Activated CD4-positive, alpha-beta T cell treated with anti-CD3 and anti-CD28 coated beads, Interleukin-2, amount 10 ng/mL, durations not matched to agents 7 days and 5 days (primary cell): ENCODE data around the gene OOSP4B. TPM values are rescaled to one million over a fixed set of nuclear protein-coding genes. Genes with fewer than 3 reads are reported as not detected.
"Not testable (repeated sequence)": the region's sequence is repeated elsewhere in the genome, so short reads cannot be mapped to it uniquely, and the experiment has no call there.

ENCODE experiments used
- CTCF ChIA-PET: fragments of 350-600 bp; sonication (Branson Sonifier 250); formaldehyde crosslinking; loops from one replicate; lab custom pipeline; 2021; ENCODE audit warnings: antibody characterized with exemption; lab: Charles Lee
- POLR2A ChIA-PET: fragments of 350-600 bp; sonication (Branson Sonifier 250); formaldehyde crosslinking; loops from one replicate; lab custom pipeline; 2021; ENCODE audit warnings: antibody characterized with exemption; lab: Charles Lee
- DNase-seq: peaks from one replicate; pipeline ENCODE4 v3.0.0-alpha.2; 2020
- H3K27ac Mint-ChIP-seq: one replicate; pipeline ENCODE4 v1.8.0; 2021; ENCODE audit warnings: mild to moderate bottlenecking, moderate library complexity, mixed read lengths
- H3K27me3 Mint-ChIP-seq: one replicate; pipeline ENCODE4 v1.8.0; 2021; ENCODE audit warnings: mixed read lengths
- H3K36me3 Mint-ChIP-seq: one replicate; pipeline ENCODE4 v1.8.0; 2021; ENCODE audit warnings: low read depth, mixed read lengths
- H3K4me1 Mint-ChIP-seq: one replicate; pipeline ENCODE4 v1.8.0; 2021; ENCODE audit warnings: mixed read lengths
- H3K4me3 Mint-ChIP-seq: one replicate; pipeline ENCODE4 v1.8.0; 2021; ENCODE audit warnings: mild to moderate bottlenecking, moderate library complexity, mixed read lengths
- H3K9me3 Mint-ChIP-seq: one replicate; pipeline ENCODE4 v1.8.0; 2021; ENCODE audit warnings: mixed read lengths
- total RNA-seq, 2 experiments: library from RNA; stranded (reverse); gene quantifications; one replicate each; pipeline ENCODE4 v1.2.3, GENCODE V29; 2021

OOSP4B gene
- total RNA-seq: not detected

DNA sequence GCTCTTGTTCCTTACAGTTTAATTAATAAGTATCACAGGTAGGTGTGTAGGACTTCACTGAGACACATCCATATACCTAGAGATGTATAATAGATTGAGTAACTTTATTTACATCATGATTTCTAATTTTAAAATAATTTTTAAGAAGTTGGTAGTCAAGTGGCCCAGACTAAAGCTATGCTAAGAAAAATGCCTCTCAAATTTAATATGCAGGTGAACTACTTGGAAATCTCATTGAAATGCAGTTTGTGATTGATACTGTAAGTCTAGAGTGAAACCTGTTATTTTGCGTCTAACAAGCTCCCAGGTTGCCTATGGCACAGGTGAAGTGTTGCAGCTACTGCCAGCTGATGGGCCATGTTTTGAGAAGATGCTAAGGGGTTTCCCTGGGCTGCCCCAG, at the start of gene OOSP4B:
TSS of gene OOSP4B (plus strand) at position 301 of the 400 bp plus-strand sequence.
- Mint-ChIP-seq H3K27me3 (no peaks in the 10 kb centered on the region), H3K27ac (no peak within 1 kb of the TSS), H3K4me3 (no peak within 1 kb of the TSS), H3K36me3 (no peaks in the 10 kb centered on the region), H3K9me3 (no peaks in the 10 kb centered on the region), H3K4me1 (no peaks in the 10 kb centered on the region)
- DNase-seq: no peak
- ChIA-PET POLR2A (no interaction called here), CTCF (no interaction called here)

DNA sequence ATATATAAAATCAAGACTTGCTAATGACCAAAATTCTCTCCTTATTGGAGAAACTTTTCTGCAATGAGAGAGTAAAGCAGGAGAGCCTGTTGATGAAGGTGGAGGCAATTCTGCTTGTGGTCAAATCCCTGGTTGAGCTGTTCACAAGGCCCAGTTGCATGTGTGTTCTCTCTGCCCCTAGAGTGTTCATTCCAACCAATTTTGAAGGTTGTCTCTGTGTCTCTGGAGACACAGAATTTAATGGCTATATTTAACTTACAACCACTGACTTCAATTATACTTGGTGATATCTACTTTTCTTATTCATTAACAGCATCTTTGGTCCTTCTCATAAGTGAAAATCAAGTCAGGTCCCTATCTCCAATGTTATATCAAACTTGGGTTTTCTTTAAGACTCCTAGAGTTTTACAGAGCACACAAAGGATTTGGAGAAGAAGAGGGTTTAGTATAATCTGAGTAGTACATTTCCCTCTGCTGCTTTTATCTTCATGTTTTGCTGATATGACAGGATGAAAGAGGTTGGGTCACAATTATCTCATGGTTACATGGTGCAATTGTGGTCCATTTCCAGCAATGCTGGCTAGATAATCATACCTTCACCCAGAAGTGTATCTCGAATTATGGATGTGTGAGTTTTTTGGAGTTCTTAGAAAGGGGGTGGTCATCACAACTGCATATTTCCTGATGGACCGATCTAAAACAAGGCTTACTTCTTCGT, 49.1 kb upstream of the OOSP4B start:
- Mint-ChIP-seq H3K27me3 (peaks cover 7% of the 10 kb centered on the region), H3K27ac (no peak overlapping the region), H3K4me3 (no peak overlapping the region), H3K36me3 (no peaks in the 10 kb centered on the region), H3K9me3 (no peaks in the 10 kb centered on the region), H3K4me1 (no peaks in the 10 kb centered on the region)
- ChIA-PET POLR2A (no interaction called here), CTCF (no interaction called here)
- no peak for DNase-seq

- ChIA-PET CTCF (no interaction called here), POLR2A (no interaction called here)
- H3K27me3 Mint-ChIP-seq: peaks cover 7% of the 10 kb centered on the region
- H3K4me1 Mint-ChIP-seq: no peaks in the 10 kb centered on the region
- DNase-seq: no peak
- H3K4me3 Mint-ChIP-seq: no peak overlapping the region
- no peak overlapping the region for H3K27ac Mint-ChIP-seq
- no peaks in the 10 kb centered on the region for H3K36me3 Mint-ChIP-seq
- H3K9me3 Mint-ChIP-seq: no peaks in the 10 kb centered on the region
These were observed 48.6 kb upstream of the OOSP4B start for GRCh38 chr11:59968395-59968783.

GRCh38 chr11:59973097-59973496, 43.9 kb upstream of the OOSP4B start:
- H3K36me3 Mint-ChIP-seq: no peaks in the 10 kb centered on the region
- CTCF ChIA-PET: no interaction called here
- H3K27me3 Mint-ChIP-seq: peaks cover 2% of the 10 kb centered on the region
- no peaks in the 10 kb centered on the region for H3K4me1 Mint-ChIP-seq
- POLR2A ChIA-PET: no interaction called here
- no peak overlapping the region for H3K27ac Mint-ChIP-seq
- no peak overlapping the region for H3K4me3 Mint-ChIP-seq
- no peak for DNase-seq
- H3K9me3 Mint-ChIP-seq: no peaks in the 10 kb centered on the region

DNA sequence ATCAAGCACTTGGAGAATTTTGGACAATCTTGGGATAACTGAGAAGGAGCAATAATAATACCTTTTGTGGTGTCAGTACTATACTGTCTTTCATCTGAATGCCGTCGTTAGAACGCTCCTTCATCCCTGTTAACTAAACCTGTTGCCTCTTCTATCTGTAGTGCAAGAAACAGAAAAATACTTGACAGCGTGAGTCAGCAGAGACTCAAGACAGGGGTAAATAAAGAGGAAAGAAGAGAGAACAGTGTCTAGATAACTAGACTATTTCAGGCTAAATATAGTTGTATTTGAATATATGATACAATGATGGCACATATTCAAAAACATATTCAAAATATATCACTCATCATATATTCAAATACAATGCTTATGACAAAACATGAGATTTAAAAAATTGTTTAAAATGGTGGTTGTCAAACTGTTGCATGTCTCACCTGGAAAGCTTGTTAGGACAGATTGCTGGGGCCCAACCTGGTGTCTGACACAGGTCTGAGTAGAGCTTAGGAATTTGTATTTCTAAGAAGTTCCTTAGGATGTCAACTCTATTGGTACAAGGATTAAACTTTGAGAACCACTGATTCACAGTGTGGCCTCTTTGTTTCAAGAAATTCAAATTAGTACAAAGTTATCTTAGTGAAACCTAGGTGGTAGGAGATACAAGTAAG, 35.7 kb upstream of the OOSP4B start:
- Mint-ChIP-seq H3K4me1 (no peaks in the 10 kb centered on the region), H3K27me3 (peaks cover 11% of the 10 kb centered on the region), H3K9me3 (no peaks in the 10 kb centered on the region), H3K27ac (no peak overlapping the region), H3K36me3 (no peaks in the 10 kb centered on the region), H3K4me3 (no peak overlapping the region)
- POLR2A ChIA-PET: no interaction called here
- CTCF ChIA-PET: no interaction called here
- no peak for DNase-seq

DNA sequence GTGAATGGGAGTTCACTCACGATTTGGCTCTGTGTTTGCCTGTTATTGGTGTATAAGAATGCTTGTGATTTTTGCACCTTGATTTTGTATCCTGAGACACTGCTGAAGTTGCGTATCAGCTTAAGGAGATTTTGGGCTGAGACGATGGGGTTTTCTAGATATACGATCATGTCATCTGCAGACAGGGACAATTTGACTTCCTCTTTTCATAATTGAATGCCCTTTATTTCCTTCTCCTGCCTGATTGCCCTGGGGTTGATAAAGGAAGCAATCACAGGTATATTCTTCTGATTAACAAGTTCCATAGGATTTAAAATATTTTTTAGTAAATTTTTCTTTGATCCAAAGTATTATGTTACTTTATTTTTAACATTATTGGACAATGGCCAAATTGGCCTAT, 34.9 kb upstream of the OOSP4B start:
- CTCF ChIA-PET, H3K9me3 Mint-ChIP-seq, H3K4me1 Mint-ChIP-seq, H3K36me3 Mint-ChIP-seq, DNase-seq, H3K27ac Mint-ChIP-seq, POLR2A ChIA-PET, H3K4me3 Mint-ChIP-seq: not testable (repeated sequence)
- H3K27me3 Mint-ChIP-seq: peaks cover 11% of the 10 kb centered on the region

GRCh38 chr11:59983212-59983611, 33.8 kb upstream of the OOSP4B start:
- peaks cover 11% of the 10 kb centered on the region for H3K27me3 Mint-ChIP-seq
- H3K9me3 Mint-ChIP-seq: no peaks in the 10 kb centered on the region
- DNase-seq: no peak
- H3K27ac Mint-ChIP-seq: no peak overlapping the region
- CTCF ChIA-PET: interaction anchor here (1.2 kb wide), 1 partner anchor 11 kb away, joined by 3 read pairs; no protein-coding TSS in a partner anchor
- H3K4me3 Mint-ChIP-seq: no peak overlapping the region
- no peaks in the 10 kb centered on the region for H3K4me1 Mint-ChIP-seq
- POLR2A ChIA-PET: no interaction called here
- H3K36me3 Mint-ChIP-seq: no peaks in the 10 kb centered on the region

GRCh38 chr11:59984368-59984767, 32.6 kb upstream of the OOSP4B start:
- Mint-ChIP-seq H3K4me3 (no peak overlapping the region), H3K27me3 (peaks cover 10% of the 10 kb centered on the region), H3K36me3 (no peaks in the 10 kb centered on the region), H3K9me3 (no peaks in the 10 kb centered on the region), H3K27ac (no peak overlapping the region), H3K4me1 (no peaks in the 10 kb centered on the region)
- DNase-seq: no peak
- ChIA-PET POLR2A (no interaction called here), CTCF (no interaction called here)

GRCh38 chr11:59990421-59990820, 26.6 kb upstream of the OOSP4B start:
- Mint-ChIP-seq H3K4me3 (no peak overlapping the region), H3K9me3 (peaks cover 3% of the 10 kb centered on the region), H3K27me3 (peaks cover 2% of the 10 kb centered on the region), H3K4me1 (no peaks in the 10 kb centered on the region), H3K36me3 (no peaks in the 10 kb centered on the region), H3K27ac (no peak overlapping the region)
- POLR2A ChIA-PET: no interaction called here
- CTCF ChIA-PET: no interaction called here
- DNase-seq: no peak

DNA sequence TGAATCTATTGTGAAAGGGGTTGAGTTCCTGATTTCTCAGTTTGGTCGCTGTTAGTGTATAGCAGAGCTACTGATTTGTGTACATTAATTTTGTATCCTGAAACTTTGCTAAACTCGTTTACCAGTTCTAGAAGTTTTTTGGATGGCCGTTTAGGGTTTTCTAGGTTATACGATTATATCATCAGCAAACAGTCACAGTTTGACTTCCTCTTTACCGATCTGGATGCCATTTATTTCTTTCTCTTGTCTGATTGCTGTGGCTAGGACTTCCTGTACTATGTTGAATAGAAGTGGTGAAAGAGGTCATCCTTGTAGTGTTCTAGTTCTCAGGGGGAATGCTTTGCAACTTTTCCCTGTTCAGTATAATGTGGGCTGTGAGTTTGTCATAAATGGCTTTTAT, 24.6 kb upstream of the OOSP4B start:
- DNase-seq: no peak
- no peak overlapping the region for H3K27ac Mint-ChIP-seq
- H3K4me3 Mint-ChIP-seq: no peak overlapping the region
- H3K27me3 Mint-ChIP-seq: no peaks in the 10 kb centered on the region
- no peaks in the 10 kb centered on the region for H3K36me3 Mint-ChIP-seq
- CTCF ChIA-PET: no interaction called here
- H3K9me3 Mint-ChIP-seq: peaks cover 3% of the 10 kb centered on the region
- no peaks in the 10 kb centered on the region for H3K4me1 Mint-ChIP-seq
- POLR2A ChIA-PET: no interaction called here

DNA sequence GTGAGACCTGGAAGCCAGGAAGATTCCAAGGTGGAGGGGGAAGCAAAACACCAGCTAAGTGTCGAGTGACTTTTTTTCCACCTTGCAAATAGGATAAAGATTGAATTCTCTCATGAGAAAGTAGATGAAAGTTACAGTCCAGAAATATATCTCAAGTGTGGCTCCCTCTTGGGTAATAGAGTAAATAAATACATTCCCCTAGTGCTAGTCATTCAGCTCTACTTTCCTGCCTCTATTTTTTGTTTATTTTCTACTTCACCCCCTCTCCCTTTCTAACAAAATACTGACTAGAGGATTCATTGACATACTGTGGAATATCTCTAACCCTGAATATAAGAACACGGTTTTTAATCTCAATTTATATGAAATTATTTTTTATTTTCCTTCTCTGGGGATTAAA, 19.2 kb upstream of the OOSP4B start:
- Mint-ChIP-seq H3K27me3 (peaks cover under 1% of the 10 kb centered on the region), H3K27ac (no peak overlapping the region), H3K9me3 (no peaks in the 10 kb centered on the region), H3K4me1 (no peaks in the 10 kb centered on the region), H3K4me3 (no peak overlapping the region), H3K36me3 (no peaks in the 10 kb centered on the region)
- POLR2A ChIA-PET: no interaction called here
- no peak for DNase-seq
- CTCF ChIA-PET: interaction anchor here (0.9 kb wide), 1 partner anchor 18 kb away, joined by 3 read pairs; no protein-coding TSS in a partner anchor

DNA sequence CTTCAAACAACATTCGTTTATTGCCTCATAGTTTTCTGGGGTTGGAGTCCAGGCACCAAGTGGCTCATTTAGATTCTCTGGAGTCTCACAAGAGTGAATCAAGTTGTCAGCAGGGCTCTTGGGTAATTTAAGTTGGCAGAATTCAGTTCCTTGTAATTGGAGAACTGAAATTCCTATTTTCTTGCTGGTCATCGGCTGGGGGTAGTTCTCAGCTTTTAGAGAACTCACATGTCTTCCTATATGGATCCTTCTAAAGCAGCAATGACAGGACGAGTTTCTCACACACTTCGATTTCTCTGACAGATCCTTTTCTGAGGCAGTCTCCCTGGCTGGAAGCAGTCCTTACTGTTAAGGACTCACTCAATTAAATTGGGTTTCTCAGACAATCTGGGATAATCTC, 17.3 kb upstream of the OOSP4B start:
- H3K9me3 Mint-ChIP-seq: no peaks in the 10 kb centered on the region
- peaks cover 1% of the 10 kb centered on the region for H3K27me3 Mint-ChIP-seq
- H3K36me3 Mint-ChIP-seq: no peaks in the 10 kb centered on the region
- DNase-seq: no peak
- H3K27ac Mint-ChIP-seq: no peak overlapping the region
- ChIA-PET CTCF (no interaction called here), POLR2A (no interaction called here)
- no peaks in the 10 kb centered on the region for H3K4me1 Mint-ChIP-seq
- no peak overlapping the region for H3K4me3 Mint-ChIP-seq

GRCh38 chr11:60003729-60004128, 13.3 kb upstream of the OOSP4B start:
- H3K36me3 Mint-ChIP-seq: no peaks in the 10 kb centered on the region
- H3K4me1 Mint-ChIP-seq: no peaks in the 10 kb centered on the region
- POLR2A ChIA-PET: no interaction called here
- H3K9me3 Mint-ChIP-seq: no peaks in the 10 kb centered on the region
- CTCF ChIA-PET: no interaction called here
- DNase-seq: no peak
- H3K27ac Mint-ChIP-seq: no peak overlapping the region
- peaks cover 1% of the 10 kb centered on the region for H3K27me3 Mint-ChIP-seq
- no peak overlapping the region for H3K4me3 Mint-ChIP-seq

DNA sequence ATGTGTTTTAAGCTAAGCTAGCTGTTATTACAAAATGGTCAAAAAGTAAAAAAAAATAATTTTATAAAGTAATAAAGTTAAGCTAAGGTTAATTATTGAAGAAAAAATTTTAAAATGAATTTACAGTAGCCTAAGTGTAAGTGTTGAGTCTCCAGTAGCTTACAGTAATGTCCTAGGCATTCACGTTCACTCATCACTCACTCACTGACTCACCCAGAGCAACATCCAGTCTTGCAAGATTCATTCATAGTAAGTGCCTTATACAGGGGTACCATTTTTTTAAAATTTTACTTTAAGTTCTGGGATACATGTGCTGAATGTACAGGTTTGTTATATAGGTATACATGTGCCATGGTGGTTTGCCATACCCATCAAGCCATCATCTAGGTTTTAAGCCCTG, 11.6 kb upstream of the OOSP4B start:
- ChIA-PET POLR2A (no interaction called here), CTCF (no interaction called here)
- no peak overlapping the region for H3K27ac Mint-ChIP-seq
- no peaks in the 10 kb centered on the region for H3K4me1 Mint-ChIP-seq
- H3K36me3 Mint-ChIP-seq: no peaks in the 10 kb centered on the region
- H3K4me3 Mint-ChIP-seq: no peak overlapping the region
- H3K27me3 Mint-ChIP-seq: peaks cover 5% of the 10 kb centered on the region
- no peaks in the 10 kb centered on the region for H3K9me3 Mint-ChIP-seq
- no peak for DNase-seq
